ENCODE measurements around the gene MGST3.
"Not testable (repeated sequence)": the region's sequence is repeated elsewhere in the genome, so short reads cannot be mapped to it uniquely, and the experiment has no call there.

MGST3 gene

GRCh38 chr1:165648919-165649572 is 18.0 kb downstream of the MGST3 start:
- in situ Hi-C loops (cut with MboI; ENCODE audit: low sequenced_read_pairs): no loop called here

GRCh38 chr1:165650981-165651625 is 20.1 kb downstream of the MGST3 start:
- in situ Hi-C loops (cut with MboI; ENCODE audit: low sequenced_read_pairs): no loop called here

GRCh38 chr1:165658766-165659580 is 27.9 kb downstream of the MGST3 start:
- in situ Hi-C loops (cut with MboI; ENCODE audit: low sequenced_read_pairs): not testable (repeated sequence)

- in situ Hi-C loops (cut with MboI; ENCODE audit: low sequenced_read_pairs): no loop called here
Observed at GRCh38 chr1:165659581-165659895, 28.5 kb downstream of the MGST3 start.

GRCh38 chr1:165661703-165662102 is 30.7 kb downstream of the MGST3 start:
- in situ Hi-C loops (cut with MboI; ENCODE audit: low sequenced_read_pairs): no loop called here

- in situ Hi-C loops (cut with MboI; ENCODE audit: low sequenced_read_pairs): no loop called here
Observed at GRCh38 chr1:165662186-165662585, 31.2 kb downstream of the MGST3 start.

GRCh38 chr1:165666152-165666825 is 35.3 kb downstream of the MGST3 start:
- in situ Hi-C loops (cut with MboI; ENCODE audit: low sequenced_read_pairs): no loop called here

GRCh38 chr1:165668184-165668583 is 37.1 kb downstream of the MGST3 start:
- in situ Hi-C loops (cut with MboI; ENCODE audit: low sequenced_read_pairs): no loop called here

GRCh38 chr1:165671526-165671925 is 40.5 kb downstream of the MGST3 start:
- in situ Hi-C loops (cut with MboI; ENCODE audit: low sequenced_read_pairs): no loop called here

GRCh38 chr1:165674599-165674998 is 43.6 kb downstream of the MGST3 start:
- in situ Hi-C loops (cut with MboI; ENCODE audit: low sequenced_read_pairs): no loop called here

- in situ Hi-C loops (cut with MboI; ENCODE audit: low sequenced_read_pairs): no loop called here
Observed at GRCh38 chr1:165675794-165676193, 44.8 kb downstream of the MGST3 start.

- in situ Hi-C loops (cut with MboI; ENCODE audit: low sequenced_read_pairs): no loop called here
Observed at GRCh38 chr1:165678509-165678908, 47.5 kb downstream of the MGST3 start.

- in situ Hi-C loops (cut with MboI; ENCODE audit: low sequenced_read_pairs): no loop called here
Observed at GRCh38 chr1:165679282-165680036, 48.4 kb downstream of the MGST3 start.

- in situ Hi-C loops (cut with MboI; ENCODE audit: low sequenced_read_pairs): no loop called here
Observed at GRCh38 chr1:165680303-165680702, 49.3 kb downstream of the MGST3 start.

GRCh38 chr1:165680773-165681172 is 49.7 kb downstream of the MGST3 start:
- in situ Hi-C loops (cut with MboI; ENCODE audit: low sequenced_read_pairs): not testable (repeated sequence)

- in situ Hi-C loops (cut with MboI; ENCODE audit: low sequenced_read_pairs): no loop called here
Observed at GRCh38 chr1:165683848-165684485, 52.9 kb downstream of the MGST3 start.

GRCh38 chr1:165686121-165686970 is 55.3 kb downstream of the MGST3 start:
- in situ Hi-C loops (cut with MboI; ENCODE audit: low sequenced_read_pairs): no loop called here

GRCh38 chr1:165686971-165687433 is 56.0 kb downstream of the MGST3 start:
- in situ Hi-C loops (cut with MboI; ENCODE audit: low sequenced_read_pairs): no loop called here

- in situ Hi-C loops (cut with MboI; ENCODE audit: low sequenced_read_pairs): no loop called here
Observed at GRCh38 chr1:165688046-165688445, 57.0 kb downstream of the MGST3 start.
